Cardiac fibroblast (primary cell): ENCODE data around the gene DNAJC1.

Source experiments
- DNase-seq, 2 donors: peaks; one replicate each; pipeline versions ENCODE4 v3.0.0 to v3.0.0-alpha.2; 2010; ENCODE audit warnings: low read depth in 2 of 2
- H3K4me3 ChIP-seq, 2 donors: replicated peaks in 1 of 2; 1 replicate in 1 of 2; 2 replicates in 1 of 2; pipeline ENCODE4 v1.5.1; 2011; ENCODE audit warnings: low read depth in 2 of 2, low read length in 2 of 2, mild to moderate bottlenecking in 2 of 2, moderate library complexity in 1 of 2
- TF ChIP-seq, protein P1 (sequence below): IDR thresholded peaks from one replicate; pipeline ENCODE4 v1.5.1; 2011; ENCODE audit warnings: low read depth, mild to moderate bottlenecking, low read length, inconsistent platforms

The DNAJC1 gene, protein sequence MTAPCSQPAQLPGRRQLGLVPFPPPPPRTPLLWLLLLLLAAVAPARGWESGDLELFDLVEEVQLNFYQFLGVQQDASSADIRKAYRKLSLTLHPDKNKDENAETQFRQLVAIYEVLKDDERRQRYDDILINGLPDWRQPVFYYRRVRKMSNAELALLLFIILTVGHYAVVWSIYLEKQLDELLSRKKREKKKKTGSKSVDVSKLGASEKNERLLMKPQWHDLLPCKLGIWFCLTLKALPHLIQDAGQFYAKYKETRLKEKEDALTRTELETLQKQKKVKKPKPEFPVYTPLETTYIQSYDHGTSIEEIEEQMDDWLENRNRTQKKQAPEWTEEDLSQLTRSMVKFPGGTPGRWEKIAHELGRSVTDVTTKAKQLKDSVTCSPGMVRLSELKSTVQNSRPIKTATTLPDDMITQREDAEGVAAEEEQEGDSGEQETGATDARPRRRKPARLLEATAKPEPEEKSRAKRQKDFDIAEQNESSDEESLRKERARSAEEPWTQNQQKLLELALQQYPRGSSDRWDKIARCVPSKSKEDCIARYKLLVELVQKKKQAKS

DNA sequence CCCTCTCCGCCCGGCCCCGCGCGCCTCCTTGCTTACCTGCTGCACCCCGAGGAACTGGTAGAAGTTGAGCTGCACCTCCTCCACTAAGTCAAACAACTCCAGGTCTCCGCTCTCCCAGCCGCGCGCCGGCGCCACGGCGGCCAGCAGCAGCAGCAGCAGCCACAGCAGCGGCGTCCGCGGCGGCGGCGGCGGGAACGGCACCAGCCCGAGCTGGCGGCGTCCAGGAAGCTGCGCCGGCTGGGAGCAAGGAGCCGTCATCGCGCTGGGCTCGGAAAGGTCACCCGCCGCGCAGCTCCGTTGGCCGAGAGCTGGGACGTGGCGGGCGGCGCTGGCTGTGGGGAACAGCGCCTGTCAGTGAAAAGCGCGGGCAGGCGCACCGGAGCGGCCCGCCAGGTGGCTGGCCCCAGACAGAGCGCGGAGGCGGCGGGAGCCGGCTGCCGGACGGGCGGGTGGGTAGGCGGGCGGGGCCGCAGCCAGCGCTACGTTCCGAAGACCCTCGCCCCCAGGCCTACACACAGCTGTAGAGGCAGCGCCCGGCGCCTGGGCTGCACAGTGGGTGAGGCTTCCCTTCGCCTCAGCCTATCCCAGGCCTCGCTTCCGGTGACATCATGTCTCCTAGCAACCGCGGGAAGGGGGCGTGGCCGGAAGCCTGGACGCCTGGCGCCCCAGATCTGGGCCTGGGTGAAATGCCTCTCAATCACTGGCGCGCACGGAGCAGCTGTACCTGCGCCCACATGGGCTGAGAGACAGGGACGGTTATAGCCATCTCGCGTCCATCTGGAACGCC is at the start of gene DNAJC1:
Gene DNAJC1 (minus strand): TSS at position 554 of the 787 bp plus-strand sequence. CDS start 296 bp downstream, at position 258.
- peak; percentile 94 to 96 for DNase-seq
- TF ChIP-seq, protein P1, sequence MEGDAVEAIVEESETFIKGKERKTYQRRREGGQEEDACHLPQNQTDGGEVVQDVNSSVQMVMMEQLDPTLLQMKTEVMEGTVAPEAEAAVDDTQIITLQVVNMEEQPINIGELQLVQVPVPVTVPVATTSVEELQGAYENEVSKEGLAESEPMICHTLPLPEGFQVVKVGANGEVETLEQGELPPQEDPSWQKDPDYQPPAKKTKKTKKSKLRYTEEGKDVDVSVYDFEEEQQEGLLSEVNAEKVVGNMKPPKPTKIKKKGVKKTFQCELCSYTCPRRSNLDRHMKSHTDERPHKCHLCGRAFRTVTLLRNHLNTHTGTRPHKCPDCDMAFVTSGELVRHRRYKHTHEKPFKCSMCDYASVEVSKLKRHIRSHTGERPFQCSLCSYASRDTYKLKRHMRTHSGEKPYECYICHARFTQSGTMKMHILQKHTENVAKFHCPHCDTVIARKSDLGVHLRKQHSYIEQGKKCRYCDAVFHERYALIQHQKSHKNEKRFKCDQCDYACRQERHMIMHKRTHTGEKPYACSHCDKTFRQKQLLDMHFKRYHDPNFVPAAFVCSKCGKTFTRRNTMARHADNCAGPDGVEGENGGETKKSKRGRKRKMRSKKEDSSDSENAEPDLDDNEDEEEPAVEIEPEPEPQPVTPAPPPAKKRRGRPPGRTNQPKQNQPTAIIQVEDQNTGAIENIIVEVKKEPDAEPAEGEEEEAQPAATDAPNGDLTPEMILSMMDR = peak; percentile 1
- H3K4me3 ChIP-seq = peak within 1 kb of the TSS; percentile 88 to 93

DNA sequence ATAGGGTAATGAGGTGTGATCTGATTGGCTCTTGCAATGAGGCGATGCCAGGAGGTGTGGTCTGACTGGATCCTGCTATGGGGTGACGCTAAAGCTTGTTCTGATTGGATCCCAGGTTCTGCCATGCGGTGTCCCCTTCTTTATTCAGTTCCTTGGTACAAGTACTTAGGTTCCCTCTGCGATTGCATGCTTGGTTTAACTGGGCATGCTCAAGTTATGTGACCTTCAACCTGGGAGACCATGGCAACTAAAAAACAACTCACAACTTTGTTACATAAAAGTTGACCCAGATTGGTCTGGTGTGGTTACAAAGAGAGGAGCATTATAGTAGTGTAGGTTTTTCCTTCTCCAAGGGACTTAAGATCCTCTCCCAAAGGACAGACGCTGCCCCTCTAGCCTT is 49.5 kb upstream of the DNAJC1 start:
- no peak overlapping the region for H3K4me3 ChIP-seq
- DNase-seq = no peak
- TF ChIP-seq, protein P1 = no peak

DNA sequence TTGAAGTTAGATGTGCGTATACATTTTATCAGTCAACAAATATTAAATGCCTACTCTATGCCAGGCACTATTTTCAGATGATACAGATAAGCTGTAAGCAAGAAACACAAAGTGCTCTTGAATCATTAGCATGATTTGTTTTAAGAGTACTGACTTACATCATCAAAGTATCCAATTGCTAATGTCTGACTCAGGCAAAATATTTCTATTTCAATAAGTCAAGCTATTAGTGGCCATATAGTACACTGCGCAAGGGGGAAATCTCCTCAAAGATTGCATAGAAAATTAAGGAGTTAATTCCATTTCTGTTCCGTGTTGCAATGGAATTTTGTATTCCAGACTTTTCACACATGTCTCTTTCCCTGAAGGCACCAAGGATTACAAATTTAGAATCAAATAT is 46.1 kb upstream of the DNAJC1 start:
- no peak overlapping the region for H3K4me3 ChIP-seq
- TF ChIP-seq, protein P1 = no peak
- DNase-seq = no peak

DNA sequence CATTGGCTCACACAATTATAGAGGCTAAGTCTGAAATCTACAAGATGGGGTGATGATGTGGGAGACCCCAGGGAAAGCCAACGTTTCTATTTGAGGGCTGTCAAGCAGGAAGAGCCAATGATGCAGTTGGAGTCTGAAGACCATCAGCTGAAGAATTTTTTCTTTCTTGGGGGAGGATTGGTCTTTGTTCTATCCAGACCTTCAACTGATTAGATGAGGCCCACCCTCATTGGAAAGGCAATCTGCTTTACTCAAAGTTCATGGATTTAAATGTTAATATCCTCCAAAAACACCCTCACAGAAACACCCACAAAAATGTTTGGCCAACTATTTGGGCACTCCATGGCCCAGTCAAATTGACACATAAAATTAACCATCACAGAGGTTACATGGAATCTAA is 44.3 kb upstream of the DNAJC1 start:
- TF ChIP-seq, protein P1 = no peak
- no peak for DNase-seq
- no peak overlapping the region for H3K4me3 ChIP-seq

DNA sequence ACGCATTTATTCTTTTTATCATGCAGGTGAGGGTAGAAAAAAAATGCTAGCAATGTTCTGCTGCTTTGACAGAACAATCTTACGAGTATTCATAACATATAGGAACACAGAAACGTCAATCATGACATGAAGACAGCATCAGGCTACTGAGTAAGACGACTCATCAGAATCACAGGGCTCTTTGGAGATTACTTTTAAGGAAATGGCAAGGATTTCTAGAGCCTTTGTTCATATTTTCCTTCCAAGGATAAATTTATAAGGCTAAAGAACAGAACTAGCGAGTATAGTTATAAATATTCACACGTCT is 39.8 kb upstream of the DNAJC1 start:
- DNase-seq = no peak
- no peak overlapping the region for H3K4me3 ChIP-seq
- TF ChIP-seq, protein P1 = no peak

DNA sequence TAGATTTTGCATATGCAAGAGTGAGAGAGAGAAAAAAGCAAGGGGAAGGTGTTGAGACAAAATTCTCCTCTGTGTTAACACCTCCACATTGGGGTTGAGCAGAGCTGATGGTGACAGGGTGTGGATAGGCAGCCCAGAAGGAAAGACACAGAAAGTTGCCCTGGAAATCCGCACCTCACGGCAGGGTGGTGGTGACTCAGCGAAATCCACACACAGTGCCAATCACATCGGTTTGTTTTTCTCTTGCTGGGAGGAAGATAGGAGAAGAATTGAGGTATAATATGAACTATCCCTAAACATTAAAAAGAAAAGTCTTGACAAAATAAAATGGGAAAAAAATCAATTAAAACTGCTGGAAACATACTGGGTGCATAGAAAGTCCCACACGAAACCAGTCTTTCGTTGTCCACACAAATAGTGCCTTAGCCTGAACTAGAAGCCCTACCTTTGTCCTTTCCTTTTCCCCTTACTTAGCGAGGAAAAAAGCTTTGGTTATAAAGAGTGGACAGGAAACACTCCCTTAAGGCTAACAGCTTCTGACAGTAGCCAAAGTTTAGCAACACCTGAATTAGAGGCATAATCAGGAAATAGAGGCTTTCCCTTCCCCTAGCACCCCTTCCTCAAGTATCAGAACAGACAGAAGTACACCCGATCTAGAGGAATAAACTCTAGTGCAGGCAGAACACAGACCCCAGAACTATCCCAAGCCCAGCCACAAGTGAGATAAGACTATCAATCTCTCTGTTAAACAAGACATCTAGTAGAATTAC is 39.2 kb upstream of the DNAJC1 start:
- TF ChIP-seq, protein P1 = no peak
- DNase-seq = peak in 1 of 2 donors; percentile 25
- H3K4me3 ChIP-seq = no peak overlapping the region
